HG03558 (cell line): ENCODE measurements around the gene HBQ1.
"Not testable (repeated sequence)": the region's sequence is repeated elsewhere in the genome, so short reads cannot be mapped to it uniquely, and the experiment has no call there.

Source experiments
- ATAC-seq: cut with Tn5 transposase; IDR thresholded peaks from one replicate; pipeline ENCODE4 v1.9.1; 2021; ENCODE audit warnings: moderate number of reproducible peaks; ENCODE audit not compliant: unreplicated experiment; ENCODE audit errors: extremely low read depth

HBQ1 gene

GRCh38 chr16:180101-180675 is at the start of gene HBQ1:
Gene HBQ1 (plus strand): TSS chr16:180459. CDS start chr16:180487, 28 bp downstream.
- no peak for ATAC-seq

- ATAC-seq: no peak
Observed at GRCh38 chr16:130533-131173, 49.6 kb upstream of the HBQ1 start.

- no peak for ATAC-seq
Observed at GRCh38 chr16:132120-132519, 48.1 kb upstream of the HBQ1 start.

DNA sequence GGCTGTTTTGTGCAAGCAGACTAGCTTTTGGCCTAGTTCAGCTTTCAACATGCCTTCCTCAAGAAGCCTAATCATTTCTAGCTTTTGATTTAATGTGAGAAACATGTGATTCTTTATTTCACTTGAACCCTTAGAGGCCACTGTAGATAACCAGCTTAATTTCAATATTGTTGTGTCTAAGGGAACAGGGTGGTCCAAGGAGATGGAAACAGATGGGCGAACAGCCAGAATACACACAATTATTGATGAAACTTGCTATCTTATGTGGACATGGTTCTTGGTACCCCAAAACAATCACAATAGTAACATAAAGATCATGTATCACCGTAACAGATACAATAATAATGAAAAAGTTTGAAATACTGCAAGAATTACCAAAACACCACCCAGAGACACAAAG is 46.5 kb upstream of the HBQ1 start:
- ATAC-seq: no peak

- no peak for ATAC-seq
Observed at GRCh38 chr16:138049-138417, 42.2 kb upstream of the HBQ1 start.

- no peak for ATAC-seq
Observed at GRCh38 chr16:140175-140857, 39.9 kb upstream of the HBQ1 start.

DNA sequence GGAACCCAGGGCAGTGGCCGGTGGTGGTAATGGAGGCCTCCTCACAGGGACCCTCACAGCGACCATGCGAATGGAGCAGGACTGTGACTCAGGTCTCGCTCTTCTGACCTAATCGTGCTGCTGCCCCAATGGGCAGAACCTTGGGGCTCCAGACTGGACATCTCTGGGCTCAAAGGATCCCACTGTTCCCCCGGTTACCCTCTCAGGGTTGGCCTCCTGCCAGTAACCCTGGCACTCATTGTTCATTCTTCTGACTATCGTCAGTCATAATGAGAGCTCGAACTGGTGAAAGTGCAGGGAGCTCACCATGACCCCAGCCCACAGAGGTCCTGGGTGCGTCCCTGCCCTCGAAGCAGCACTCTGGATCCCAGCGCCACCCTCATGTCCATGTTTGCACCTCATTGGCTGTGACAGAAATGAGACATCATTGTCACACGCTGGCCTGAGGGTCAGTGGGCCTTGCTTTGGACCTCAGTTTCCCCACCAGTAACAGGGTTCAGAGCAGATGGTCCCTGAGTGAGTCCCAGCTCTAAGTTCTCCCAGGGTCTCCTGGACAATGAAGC is 37.8 kb upstream of the HBQ1 start:
- no peak for ATAC-seq

DNA sequence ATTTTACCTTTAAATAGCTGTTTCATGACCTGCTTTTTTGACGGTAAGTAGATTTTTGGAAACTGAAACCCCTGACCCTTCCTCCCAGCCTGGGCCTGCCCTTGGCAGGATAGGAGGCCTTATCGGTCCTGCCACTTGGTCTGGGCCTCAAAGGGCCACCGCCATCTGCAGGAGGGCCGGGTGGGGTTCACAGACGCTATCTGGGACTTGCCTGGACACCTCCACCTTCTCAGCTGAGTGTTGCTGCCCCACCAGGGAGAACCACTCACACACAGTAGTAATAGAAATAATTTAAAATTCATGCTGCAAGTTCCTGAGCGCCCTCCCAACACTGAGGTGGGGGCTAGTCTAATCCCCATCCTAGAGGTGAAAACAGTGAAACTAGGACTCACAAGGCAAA is 37.2 kb upstream of the HBQ1 start:
- ATAC-seq: no peak

GRCh38 chr16:143456-143855 is 36.8 kb upstream of the HBQ1 start:
- no peak for ATAC-seq

DNA sequence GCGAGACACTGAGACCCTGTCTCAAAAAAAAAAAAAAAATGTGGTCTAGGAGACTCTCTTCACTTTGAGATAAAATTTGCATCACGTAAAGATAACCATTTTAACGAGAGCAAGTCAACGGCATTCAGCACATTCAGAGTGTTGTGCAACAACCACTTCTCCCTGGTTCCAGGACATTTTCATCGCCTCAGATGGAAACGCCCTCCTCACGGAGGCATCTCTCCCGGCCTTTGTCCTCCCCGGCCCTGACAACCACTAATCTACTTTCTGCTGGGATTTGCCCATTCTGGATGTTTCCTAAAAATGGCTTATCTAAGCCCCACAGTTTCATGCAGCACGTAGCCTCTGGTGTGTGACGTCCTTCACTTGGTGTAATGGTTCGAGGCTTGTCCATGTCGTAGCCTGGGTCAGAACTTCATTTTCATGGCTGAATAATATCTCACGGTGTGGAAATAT is 35.4 kb upstream of the HBQ1 start:
- ATAC-seq: no peak

- ATAC-seq: no peak
Observed at GRCh38 chr16:146646-147045, 33.6 kb upstream of the HBQ1 start.

DNA sequence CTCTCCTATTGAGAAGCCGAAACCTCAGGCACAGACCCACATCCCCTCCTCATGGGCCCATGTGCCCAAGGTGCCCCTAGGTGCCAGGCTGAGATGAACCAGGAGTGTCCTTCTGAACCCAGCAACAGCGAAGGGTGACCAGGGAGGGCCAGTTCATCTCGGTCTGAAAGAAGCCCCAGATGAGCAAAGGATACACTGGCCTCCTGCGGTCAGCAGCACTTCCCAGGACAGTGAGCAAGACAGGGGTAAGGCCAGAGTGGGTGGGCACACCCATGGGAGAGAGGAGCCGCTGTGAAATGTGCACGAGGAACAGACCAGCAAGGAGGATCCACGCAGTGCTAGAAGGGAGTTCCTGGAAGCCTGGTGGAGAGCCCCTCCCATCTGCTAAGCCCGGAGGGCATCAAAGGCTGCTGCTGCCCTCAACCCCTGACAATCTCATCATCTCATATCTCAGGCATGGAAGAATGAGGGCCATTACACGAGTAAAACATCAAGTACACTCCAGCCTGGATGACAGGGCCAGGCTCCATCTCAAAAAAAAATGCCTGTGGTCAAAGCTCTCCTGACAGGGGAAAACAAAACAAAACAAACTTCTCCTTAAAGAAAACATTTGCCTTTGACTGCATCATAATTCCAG is 31.1 kb upstream of the HBQ1 start:
- ATAC-seq: no peak

DNA sequence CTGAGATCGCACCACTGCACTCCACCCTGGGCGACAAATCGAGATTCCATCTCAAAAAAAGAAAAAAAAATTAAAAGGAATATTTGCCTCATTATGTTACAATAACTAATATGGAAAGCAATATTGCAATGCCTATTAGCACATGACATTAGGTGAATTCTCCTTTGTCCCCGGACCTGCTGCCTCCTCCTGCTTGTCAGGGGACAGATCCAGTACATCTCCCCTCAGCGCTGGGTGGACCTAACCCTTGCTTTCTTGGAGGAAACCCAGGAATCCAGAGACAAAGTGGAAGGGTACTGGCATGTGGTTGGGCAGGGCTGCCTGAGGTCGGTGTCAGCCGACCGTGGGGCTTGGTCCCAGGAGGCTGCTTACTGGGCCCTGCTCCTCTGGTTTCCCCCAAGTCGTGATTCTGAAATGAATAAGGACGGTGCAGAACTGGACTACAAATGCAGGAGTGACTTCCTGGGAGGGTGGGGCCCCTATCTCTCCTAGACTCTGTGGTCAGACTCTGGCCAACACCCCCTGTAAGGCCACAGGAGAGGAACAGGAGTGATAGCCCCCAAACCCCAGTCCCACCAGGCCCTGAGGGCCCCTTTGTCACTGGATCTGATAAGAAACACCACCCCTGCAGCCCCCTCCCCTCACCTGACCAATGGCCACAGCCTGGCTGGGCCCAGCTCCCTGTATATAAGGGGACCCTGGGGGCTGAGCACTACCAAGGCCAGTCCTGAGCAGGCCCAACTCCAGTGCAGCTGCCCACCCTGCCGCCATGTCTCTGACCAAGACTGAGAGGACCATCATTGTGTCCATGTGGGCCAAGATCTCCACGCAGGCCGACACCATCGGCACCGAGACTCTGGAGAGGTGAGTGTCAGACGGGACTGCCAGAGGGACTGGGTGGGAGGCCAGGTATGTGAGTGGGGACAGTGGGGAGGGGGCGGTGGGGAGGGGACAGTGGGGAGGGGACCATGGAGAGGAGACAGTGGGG is 27.8 kb upstream of the HBQ1 start, which contains the start of gene HBZ:
TSS of gene HBZ (plus strand) at position 504 of the 988 bp plus-strand sequence. CDS start at position 770, 266 bp downstream.
- no peak for ATAC-seq

- not testable (repeated sequence) for ATAC-seq
Observed at GRCh38 chr16:153129-153521, 27.1 kb upstream of the HBQ1 start.

DNA sequence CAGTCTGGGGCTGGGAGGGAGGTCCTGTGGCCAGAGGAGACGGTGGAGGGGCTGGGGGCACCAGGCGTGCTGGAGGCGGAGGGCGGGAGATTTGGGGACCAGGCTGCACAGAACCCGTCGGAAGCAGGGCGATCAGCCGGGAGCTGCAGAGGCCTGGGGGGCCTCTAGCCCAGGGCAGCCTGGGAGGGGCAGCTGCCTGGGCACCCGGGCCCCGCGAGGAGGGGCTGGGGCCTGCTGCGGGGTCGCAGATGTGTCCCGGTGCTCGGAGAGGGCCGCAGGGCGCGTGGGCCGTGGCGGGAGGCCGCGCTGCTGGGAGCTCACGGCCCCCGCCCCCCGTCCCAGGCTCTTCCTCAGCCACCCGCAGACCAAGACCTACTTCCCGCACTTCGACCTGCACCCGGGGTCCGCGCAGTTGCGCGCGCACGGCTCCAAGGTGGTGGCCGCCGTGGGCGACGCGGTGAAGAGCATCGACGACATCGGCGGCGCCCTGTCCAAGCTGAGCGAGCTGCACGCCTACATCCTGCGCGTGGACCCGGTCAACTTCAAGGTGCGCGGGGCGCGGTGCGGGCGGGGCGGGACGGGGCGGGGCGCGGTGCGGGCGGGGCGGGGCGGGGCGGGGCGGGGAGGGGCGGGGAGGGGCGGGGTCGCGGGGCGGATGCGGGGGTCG is 26.6 kb upstream of the HBQ1 start:
- not testable (repeated sequence) for ATAC-seq

DNA sequence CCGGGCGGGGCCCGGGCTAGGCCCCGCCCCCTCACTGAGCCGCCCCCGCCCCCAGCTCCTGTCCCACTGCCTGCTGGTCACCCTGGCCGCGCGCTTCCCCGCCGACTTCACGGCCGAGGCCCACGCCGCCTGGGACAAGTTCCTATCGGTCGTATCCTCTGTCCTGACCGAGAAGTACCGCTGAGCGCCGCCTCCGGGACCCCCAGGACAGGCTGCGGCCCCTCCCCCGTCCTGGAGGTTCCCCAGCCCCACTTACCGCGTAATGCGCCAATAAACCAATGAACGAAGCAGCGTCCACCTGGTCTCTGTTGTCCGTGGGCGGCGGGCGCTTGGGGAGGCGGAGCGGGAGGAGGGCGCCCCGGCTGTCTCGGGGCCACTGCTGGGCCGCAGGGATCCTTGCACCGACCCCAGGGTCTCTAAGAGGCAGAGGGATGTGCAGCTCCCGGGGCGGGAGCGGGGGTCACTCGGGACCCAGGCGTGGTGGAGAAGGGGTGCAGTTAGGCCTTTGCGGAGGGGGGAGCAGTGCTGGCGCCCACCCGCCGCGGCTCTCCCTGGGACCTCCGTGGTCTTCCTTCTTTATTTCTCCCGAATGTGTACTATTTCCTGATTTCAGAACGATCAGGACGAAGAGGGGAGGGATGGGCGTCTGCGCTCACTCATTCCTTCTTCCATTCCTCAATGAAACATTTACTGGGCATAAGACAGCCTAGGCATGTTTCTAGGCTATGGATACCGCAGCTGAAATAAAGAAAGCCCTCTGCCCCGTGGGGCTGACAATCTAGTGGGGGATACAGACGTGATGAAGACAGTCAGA is 25.8 kb upstream of the HBQ1 start:
- no peak for ATAC-seq

DNA sequence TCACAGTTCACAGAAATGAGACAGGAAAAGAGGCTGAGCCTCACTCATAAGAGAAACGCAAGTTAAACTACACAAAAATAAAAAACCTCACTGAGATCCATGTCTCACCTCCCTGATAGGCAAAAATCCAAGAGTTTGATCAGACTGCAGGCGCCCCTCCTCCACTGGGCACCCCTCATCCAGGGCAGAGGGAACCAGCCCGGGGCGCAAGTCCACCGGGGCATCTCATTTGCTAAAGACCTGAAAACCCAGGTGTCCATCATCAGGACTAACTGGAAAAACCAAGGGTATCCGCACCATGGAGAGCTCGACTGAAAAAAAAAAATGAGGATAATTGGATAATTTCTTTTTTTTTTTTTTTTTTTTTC is 25.2 kb upstream of the HBQ1 start:
- ATAC-seq: no peak

DNA sequence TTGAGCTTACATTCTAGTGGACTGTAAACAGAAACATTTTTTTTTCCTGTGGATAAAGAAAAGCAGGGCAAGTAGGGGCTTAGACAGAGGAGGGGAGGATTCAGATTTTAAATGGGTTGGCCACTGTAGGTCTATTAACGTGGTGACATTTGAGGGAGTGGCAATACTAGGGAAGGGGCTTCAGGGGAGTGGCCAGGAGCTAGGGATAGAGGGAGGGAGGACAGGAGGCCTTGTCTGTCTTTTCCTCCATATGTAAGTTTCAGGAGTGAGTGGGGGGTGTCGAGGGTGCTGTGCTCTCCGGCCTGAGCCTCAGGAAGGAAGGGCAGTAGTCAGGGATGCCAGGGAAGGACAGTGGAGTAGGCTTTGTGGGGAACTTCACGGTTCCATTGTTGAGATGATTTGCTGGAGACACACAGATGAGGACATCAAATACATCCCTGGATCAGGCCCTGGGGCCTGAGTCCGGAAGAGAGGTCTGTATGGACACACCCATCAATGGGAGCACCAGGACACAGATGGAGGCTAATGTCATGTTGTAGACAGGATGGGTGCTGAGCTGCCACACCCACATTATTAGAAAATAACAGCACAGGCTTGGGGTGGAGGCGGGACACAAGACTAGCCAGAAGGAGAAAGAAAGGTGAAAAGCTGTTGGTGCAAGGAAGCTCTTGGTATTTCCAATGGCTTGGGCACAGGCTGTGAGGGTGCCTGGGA is 21.0 kb upstream of the HBQ1 start:
- no peak for ATAC-seq
